CD4-positive, alpha-beta T cell treated with Interleukin-6 at 100 ng/mL for 8 hours (primary cell): ENCODE measurements around the gene CCNDBP1.

Experiments used
- DNase-seq: peaks from one replicate; pipeline ENCODE4 v3.0.0-alpha.2; 2020; ENCODE audit warnings: mixed read lengths, low spot score

Gene CCNDBP1

DNA sequence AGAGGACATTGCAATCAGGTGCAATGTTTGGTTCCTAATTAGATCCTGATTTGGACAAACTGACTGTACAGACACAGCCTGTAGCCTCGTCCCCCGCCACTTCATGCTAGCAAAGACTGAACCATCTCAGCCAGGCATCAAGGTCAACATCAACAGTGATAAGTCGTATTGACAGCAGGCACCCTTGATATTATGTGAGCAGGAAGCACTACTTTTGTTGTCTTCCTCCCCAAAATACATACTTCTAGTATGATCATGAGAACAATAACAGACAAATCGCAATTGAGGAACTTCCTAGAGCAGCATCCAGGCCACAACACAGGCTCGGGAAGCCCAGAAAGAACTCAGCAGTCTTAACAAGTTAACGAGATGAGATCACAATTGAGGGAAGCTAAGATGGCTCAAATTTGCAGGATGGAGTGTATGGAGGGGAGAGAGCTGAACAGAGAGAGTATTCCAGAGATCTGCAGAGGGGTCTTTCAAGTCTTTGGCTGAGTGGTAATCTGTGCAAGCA is 61.1 kb downstream of the CCNDBP1 start:
- no peak for DNase-seq
